ENCODE data around the gene PRDM16. TPM values are rescaled to one million over a fixed set of nuclear protein-coding genes. Genes with fewer than 3 reads are reported as not detected.

Gene PRDM16
- polyA plus RNA-seq, 1 of the 3 experiments (the other 2 are of a cell fraction): not detected

GRCh38 chr1:3061566-3061965 is 7.4 kb upstream of the PRDM16 start:
- peaks cover 35% of the 10 kb centered on the region for H3K27me3 ChIP-seq (ENCODE audit: insufficient read depth)
- H3F3A ChIP-seq (replicated peaks; ENCODE audit: insufficient read depth): no peaks in the 10 kb centered on the region
- WGBS (ENCODE audit: low lambda C conversion rate): 16% methylated on average over 4 of the region's 5 CpGs
- TF ChIP-seq RCOR1 (IDR thresholded peaks at IDR 0.05; ENCODE audit: low read length) (no peak), NRF1 (IDR thresholded peaks at IDR 0.05; ENCODE audit: low read depth, low read length) (no peak), PBX3 (IDR thresholded peaks at IDR 0.05) (no peak), MEF2A (IDR thresholded peaks at IDR 0.05; ENCODE audit: borderline replicate concordance, low read depth) (no peak), YY1 (IDR thresholded peaks at IDR 0.05; ENCODE audit: low read depth) (no peak), RXRA (IDR thresholded peaks at IDR 0.05; ENCODE audit: borderline replicate concordance, low read depth) (no peak), USF1 (IDR thresholded peaks at IDR 0.05; ENCODE audit: borderline replicate concordance, low read depth) (no peak), FOXJ3 (CRISPR knock-in tag; IDR thresholded peaks at IDR 0.05) (no peak)
- no peak for DNase-seq
- H3K79me2 ChIP-seq (ENCODE audit: insufficient read depth): no peaks in the 10 kb centered on the region
- no peak overlapping the region for H2AFZ ChIP-seq (ENCODE audit: low read depth)
- no peak overlapping the region for H3K27ac ChIP-seq (ENCODE audit: low read depth in 2 of 2, low read length in 1 of 2)
- no peak overlapping the region for H3K9ac ChIP-seq
- H3K4me2 ChIP-seq: no peak overlapping the region
- ChIA-PET CTCF (interaction anchor here (0.8 kb wide), 1 partner anchor 49 kb away, joined by 3 read pairs; no protein-coding TSS in a partner anchor), POLR2A (no interaction called here)
- H3K36me3 ChIP-seq (replicated peaks in 1 of 2; ENCODE audit: control insufficient read depth in 1 of 2, insufficient read depth in 2 of 2, low read length in 1 of 2): no peaks in the 10 kb centered on the region
- no peak overlapping the region for H3K4me3 ChIP-seq (ENCODE audit: low read depth in 2 of 2, low read length in 1 of 2)
- H3K9me3 ChIP-seq: no peaks in the 10 kb centered on the region
- H3K9me2 ChIP-seq: no peaks in the 10 kb centered on the region
- H3K4me1 ChIP-seq (ENCODE audit: control insufficient read depth in 1 of 2, insufficient read depth in 2 of 2, low read depth in 1 of 2, low read length in 1 of 2): no peaks in the 10 kb centered on the region
- H4K20me1 ChIP-seq (ENCODE audit: insufficient read depth): no peaks in the 10 kb centered on the region

GRCh38 chr1:3061981-3062615 is 6.9 kb upstream of the PRDM16 start:
- 0% methylated on average over 1 of the region's 21 CpGs for WGBS (ENCODE audit: low lambda C conversion rate)
- peaks cover 36% of the 10 kb centered on the region for H3K27me3 ChIP-seq (ENCODE audit: insufficient read depth)
- POLR2A ChIA-PET: no interaction called here
- no peak for TF ChIP-seq FOXM1 (IDR thresholded peaks at IDR 0.05; ENCODE audit: low read depth)
- TF ChIP-seq TAF1 (IDR thresholded peaks at IDR 0.05; ENCODE audit: borderline replicate concordance, low read depth, low read length): no peak
- no peak for TF ChIP-seq POLR2AphosphoS5 (IDR thresholded peaks at IDR 0.05; ENCODE audit: low read depth, low read length)
- no peak for TF ChIP-seq PBX3 (IDR thresholded peaks at IDR 0.05)
- no peak for TF ChIP-seq FOXJ3 (CRISPR knock-in tag; IDR thresholded peaks at IDR 0.05)
- TF ChIP-seq REST (IDR thresholded peaks at IDR 0.05; ENCODE audit: low read depth, low read length): no peak
- TF ChIP-seq RAD21 (IDR thresholded peaks at IDR 0.05; ENCODE audit: low read length): no peak
- TF ChIP-seq CTCF (IDR thresholded peaks at IDR 0.05): no peak
- no peak for TF ChIP-seq GABPA (IDR thresholded peaks at IDR 0.05; ENCODE audit: low read depth)
- no peak for TF ChIP-seq NRF1 (IDR thresholded peaks at IDR 0.05; ENCODE audit: low read depth, low read length)
- no peak for TF ChIP-seq TEAD4 (IDR thresholded peaks at IDR 0.05; ENCODE audit: borderline replicate concordance, insufficient read depth)
- no peak for TF ChIP-seq FOSL2 (IDR thresholded peaks at IDR 0.05; ENCODE audit: borderline replicate concordance, low read depth)
- TF ChIP-seq SIN3A (IDR thresholded peaks at IDR 0.05; ENCODE audit: borderline replicate concordance, low read depth, low read length): no peak
- TF ChIP-seq MXI1 (IDR thresholded peaks at IDR 0.05; ENCODE audit: low read depth, low read length): no peak

More at GRCh38 chr1:3061981-3062615, 6.9 kb upstream of the PRDM16 start:
- Histone ChIP-seq H3K4me1 (ENCODE audit: control insufficient read depth in 1 of 2, insufficient read depth in 2 of 2, low read depth in 1 of 2, low read length in 1 of 2) (no peaks in the 10 kb centered on the region), H3K9me3 (no peaks in the 10 kb centered on the region), H3K4me3 (ENCODE audit: low read depth in 2 of 2, low read length in 1 of 2) (no peak overlapping the region), H3K9ac (no peak overlapping the region), H3K4me2 (no peak overlapping the region), H3K9me2 (no peaks in the 10 kb centered on the region), H3K36me3 (replicated peaks in 1 of 2; ENCODE audit: control insufficient read depth in 1 of 2, insufficient read depth in 2 of 2, low read length in 1 of 2) (no peaks in the 10 kb centered on the region), H3K79me2 (ENCODE audit: insufficient read depth) (no peaks in the 10 kb centered on the region), H3F3A (replicated peaks; ENCODE audit: insufficient read depth) (no peaks in the 10 kb centered on the region), H2AFZ (ENCODE audit: low read depth) (no peak overlapping the region), H4K20me1 (ENCODE audit: insufficient read depth) (no peaks in the 10 kb centered on the region), H3K27ac (ENCODE audit: low read depth in 2 of 2, low read length in 1 of 2) (no peak overlapping the region)
- DNase-seq: no peak
- CTCF ChIA-PET: no interaction called here

Measured in SK-N-SH (cell line).